GM20431 (cell line): ENCODE data around the gene S100Z.
"Not testable (repeated sequence)": the region's sequence is repeated elsewhere in the genome, so short reads cannot be mapped to it uniquely, and the experiment has no call there.

Source experiments
- in situ Hi-C: fragments of 300-500 bp; cut with MseI, MboI; formaldehyde crosslinking; loops from one replicate; pipeline ENCODE4 v1.15.0; 2020; ENCODE audit warnings: low sequenced_read_pairs; ENCODE audit not compliant: unreplicated experiment

The S100Z gene

DNA sequence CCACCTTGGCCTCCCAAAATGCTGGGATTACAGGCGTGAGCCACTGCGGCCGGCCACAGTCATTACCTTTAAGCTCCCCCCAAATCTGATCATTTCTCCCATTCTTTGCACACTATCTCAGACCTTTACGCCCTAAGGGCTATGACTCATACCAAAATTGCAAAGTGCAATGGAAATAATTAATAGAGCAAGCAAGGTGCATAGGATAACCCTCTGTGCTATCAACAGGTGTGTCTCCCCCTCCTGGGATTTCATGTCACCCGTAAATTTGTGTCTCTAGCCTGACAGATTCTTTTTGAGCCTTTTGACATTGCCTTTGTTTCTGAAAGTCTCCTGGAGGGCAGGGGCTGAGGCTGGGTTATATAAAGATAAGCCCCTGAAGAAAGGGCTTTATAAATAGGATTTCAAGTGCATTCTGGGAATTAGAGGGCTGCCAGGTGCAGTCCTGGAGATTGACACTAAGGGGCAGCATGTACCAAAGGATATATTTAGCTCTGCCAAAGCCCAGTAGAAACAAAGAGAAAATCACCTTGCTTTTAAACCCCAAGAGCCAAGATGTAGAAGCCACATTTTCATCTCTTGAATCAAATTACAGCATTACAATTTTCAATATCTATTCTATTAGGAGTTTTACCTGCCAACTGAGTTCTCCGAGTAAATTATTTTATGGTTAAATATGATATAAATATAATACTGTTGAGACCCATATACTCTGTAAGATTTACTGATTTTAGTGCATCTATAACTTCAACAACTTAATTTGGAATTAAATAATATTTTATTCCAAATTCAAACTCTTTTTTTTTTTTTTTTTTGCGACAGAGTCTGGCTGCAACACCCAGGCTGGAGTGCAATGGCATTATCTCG, 18.2 kb downstream of the S100Z start:
- in situ Hi-C loops = no loop called here

- in situ Hi-C loops = no loop called here
These were observed 20.2 kb downstream of the S100Z start for GRCh38 chr5:76870046-76870445.

DNA sequence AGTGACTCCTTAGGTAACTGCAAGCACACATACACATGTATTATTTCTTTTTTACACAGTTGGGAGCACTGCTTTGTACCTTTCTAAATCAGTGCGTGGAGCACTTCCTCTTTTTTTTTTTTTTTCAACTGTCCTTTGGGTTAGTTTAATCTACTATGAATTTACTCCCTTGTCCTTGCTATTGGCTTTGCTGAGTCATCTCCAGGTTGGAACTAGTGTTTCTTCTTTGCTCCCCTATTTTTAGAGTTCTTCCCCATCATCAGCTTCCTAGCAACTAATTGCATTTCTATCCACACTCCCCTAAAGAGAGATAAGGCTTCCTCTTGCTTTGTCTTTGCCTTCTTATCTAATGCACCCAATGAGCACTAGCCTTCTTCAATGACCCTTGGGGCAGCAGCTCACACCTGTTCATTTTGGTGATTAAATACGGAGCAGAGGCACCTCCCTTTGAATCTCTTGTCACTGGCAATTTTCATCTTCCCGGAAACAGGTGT, 24.3 kb downstream of the S100Z start:
- in situ Hi-C loops = no loop called here

GRCh38 chr5:76888733-76889300, 39.0 kb downstream of the S100Z start:
- in situ Hi-C loops = no loop called here

GRCh38 chr5:76893294-76893693, 43.5 kb downstream of the S100Z start:
- in situ Hi-C loops = no loop called here

DNA sequence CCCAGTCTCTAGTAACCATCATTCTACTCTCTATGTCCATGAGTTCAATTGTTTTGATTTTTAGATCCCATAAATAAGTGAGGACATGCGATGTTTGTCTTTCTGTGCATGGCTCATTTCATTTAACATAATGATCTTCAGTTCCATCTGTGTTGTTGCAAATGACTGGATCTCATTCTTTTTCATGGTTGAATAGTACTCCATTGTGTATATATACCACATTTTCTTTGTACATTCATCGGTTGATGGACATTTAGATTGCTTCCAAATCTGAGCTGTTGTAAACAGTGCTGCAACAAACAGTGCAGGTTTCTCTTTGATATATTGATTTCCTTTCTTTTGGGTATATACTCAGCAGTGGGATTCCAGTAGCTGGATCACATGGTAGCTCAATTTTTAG, 46.4 kb downstream of the S100Z start:
- in situ Hi-C loops = no loop called here

DNA sequence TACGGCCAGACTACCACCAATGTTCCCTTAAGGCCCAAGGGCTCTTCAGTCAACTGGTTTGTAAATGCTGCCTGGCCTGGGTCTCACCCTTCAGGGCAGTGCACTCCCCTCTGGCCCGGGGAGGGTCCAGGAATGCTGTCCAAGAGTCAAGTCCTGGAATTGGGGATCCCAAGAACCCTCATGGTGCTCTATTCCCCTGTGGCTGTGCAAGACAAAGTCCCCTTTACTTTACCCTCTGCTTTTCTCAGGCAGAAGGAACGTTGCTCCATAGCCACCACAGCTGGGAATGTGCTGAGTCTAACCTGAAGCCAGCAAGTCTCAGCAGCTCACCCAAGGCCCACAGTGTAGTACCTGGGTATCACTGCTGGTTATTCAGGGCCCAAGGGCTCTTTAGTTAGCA, 51.7 kb downstream of the S100Z start:
- in situ Hi-C loops = no loop called here

DNA sequence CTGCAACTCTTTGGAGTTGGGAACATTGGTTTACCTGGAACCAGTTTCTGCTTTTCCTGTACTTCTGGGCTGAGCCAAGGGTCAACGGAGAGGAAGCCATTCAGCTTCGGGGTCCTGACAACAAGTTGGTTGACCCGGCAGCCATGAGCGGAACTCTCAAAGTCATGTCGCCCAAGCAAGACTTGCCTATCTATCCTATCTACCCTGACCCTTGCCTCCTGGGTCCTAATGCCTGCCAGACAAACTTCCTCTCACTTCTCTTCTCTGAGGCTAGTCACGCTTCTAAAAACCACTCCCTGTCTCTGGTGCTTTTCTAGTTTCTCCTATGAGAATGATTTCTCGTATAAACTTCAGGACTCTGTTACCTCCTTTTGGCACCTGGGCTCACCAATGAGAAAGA, 58.4 kb downstream of the S100Z start:
- in situ Hi-C loops = no loop called here

DNA sequence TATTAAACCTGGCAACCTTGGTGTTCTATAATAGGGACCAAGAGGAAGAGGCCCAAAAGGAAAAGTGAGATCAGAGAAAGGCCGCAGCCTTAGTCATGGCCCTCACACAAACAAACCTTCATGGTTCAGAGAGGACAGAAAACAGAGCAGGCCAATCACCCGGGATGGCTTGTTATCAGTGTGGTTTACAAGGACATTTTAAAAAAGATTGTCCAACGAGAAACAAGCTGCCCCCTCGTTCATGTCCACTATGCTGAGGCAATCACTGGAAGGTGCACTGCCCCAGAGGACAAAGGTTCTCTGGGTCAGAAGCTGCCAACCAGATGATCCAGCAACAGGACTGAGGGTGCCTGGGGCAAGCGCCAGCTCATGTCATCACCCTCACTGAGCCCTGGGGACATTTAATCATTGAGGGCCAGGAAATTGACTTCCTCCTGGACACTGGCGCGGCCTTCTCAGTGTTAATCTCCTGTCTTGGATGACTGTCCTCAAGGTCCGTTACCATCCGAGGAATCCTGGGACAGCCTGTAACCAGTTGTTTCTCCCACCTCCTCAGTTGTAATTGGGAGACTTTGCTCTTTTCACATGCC, 60.6 kb downstream of the S100Z start:
- in situ Hi-C loops = not testable (repeated sequence)

DNA sequence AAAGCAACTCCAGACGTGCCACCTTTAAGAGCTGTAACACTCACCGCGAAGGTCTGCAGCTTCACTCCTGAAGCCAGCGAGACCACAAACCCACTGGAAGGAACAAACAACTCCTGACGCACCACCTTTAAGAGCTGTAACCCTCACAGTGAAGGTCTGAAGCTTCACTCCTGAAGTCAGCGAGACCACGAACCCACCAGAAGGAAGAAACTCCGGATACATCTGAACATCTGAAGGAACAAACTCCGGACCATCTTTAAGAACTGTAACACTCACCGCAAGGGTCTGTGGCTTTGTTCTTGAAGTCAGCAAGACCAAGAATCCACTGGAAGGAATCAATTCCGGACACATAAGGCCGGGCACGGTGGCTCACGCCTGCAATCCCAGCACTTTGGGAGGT, 64.9 kb downstream of the S100Z start:
- in situ Hi-C loops = not testable (repeated sequence)

- in situ Hi-C loops = no loop called here
These were observed 68.7 kb downstream of the S100Z start for GRCh38 chr5:76918539-76918938.

- in situ Hi-C loops = no loop called here
These were observed 70.7 kb downstream of the S100Z start for GRCh38 chr5:76920491-76920890.

- in situ Hi-C loops = no loop called here
These were observed 76.7 kb downstream of the S100Z start for GRCh38 chr5:76926329-76927105.

DNA sequence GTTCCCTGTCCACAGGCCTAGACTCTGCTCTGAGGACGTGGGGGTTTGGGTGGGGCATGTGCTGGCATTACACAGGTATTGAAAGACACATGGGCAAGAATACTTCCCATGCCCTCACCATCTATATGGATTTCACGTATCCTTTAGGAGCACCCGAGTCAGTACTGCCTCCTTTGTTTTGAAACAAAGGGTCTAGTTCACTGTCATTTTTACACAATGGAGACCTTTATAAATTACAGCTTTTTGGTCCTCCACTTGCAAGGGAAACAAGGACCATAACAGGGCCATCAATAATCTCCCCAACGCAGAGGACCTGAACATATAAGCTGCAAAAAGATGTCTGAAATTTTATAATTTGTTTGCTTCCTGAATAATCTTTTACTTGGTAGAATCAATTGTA, 78.1 kb downstream of the S100Z start:
- in situ Hi-C loops = no loop called here

- in situ Hi-C loops = no loop called here
These were observed 80.3 kb downstream of the S100Z start for GRCh38 chr5:76930083-76930482.

- in situ Hi-C loops = no loop called here
These were observed 88.4 kb downstream of the S100Z start for GRCh38 chr5:76938177-76938576.

DNA sequence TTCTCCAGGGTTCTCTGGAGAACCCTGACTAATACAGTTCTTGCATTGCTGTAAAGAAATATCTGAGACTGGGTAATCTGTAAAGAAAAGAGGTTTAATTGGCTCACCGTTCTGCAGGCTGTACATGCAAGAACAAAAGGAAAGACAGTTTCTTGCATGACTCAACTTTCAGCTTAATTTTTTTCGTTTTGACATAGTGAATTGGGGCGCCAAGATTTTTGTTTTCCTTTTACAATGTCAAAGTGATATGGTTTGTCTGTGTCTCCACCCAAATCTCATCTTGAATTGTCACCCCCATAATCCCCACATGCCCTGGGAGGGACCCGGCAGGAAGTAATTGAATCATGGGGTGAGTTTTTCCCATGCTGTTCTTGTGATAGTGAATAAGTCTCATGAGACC, 91.2 kb downstream of the S100Z start:
- in situ Hi-C loops = no loop called here

DNA sequence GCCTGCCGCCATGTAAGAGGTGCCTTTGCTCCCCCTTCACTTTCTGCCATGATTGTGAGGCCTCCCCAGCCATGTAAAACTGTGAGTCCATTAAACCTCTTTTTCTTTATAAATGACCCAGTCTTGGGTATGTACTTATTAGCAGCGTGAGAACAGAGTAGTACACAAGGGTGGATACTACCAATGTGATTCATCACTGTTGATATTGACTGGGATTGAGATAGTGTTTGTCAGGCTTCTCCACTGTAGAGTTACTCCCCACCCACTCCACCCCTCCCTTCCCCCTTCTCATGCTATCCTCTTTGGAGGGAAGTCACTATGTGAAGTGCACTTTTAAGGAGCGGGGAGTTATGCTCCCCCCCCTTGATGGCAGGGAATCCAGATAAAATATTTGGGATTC, 91.6 kb downstream of the S100Z start:
- in situ Hi-C loops = no loop called here

DNA sequence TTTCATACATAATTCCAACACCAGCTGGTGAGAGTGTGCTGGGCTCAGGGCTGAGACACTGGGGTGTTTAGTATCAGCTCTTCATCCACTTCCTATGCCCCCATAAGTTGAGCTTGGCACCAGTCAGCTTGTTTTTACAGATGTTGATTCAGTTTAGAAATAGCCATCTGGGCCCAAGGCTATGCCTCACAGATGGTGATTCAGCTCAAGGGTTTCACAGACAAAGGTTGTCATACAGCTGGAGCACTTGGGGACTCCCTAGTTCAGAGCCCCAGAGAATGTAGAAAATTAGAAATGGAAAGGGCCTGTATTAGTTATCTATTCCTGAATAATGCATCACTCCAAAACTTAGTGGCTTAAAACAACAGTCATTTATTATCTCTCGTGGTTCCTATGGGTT, 92.8 kb downstream of the S100Z start:
- in situ Hi-C loops = no loop called here

DNA sequence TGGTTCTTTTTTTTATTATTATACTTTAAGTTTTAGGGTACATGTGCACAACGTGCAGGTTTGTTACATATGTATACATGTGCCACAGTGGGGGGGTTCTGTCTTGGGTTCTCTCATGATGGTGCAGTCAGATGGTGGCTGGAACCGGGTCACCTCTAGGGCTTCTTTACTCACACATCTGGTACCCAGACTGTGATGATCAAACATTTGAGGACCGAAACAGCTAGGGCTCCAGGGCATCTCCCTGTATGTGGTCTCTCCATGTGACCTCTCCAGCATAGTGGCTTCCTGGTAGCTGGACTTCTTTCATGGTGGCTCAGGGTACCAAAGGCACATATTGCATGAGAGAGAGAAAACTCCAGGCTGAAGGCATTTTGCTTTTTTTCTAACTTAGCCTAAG, 93.2 kb downstream of the S100Z start:
- in situ Hi-C loops = no loop called here

DNA sequence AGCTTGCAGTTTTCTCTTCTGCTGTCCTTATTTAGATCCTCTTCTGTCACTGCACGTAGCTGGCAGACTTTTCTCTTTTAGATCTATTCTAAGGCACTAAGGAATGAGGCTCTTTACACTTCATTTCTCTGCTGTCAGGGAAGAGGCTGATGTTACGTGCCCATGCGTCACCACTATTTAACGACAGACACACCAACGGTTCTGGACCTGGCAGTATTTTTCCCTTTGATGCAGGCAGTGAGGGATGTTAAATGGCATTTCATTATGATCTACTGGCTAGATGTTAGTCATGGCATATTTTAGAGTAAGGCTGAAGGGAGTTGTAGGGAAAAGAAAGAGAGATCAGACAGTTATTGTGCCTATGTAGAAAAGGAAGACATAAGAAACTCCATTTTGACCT, 94.8 kb downstream of the S100Z start:
- in situ Hi-C loops = no loop called here
